B cell (primary cell): Measurements from ENCODE around the gene MMP12. TPM values are rescaled to one million over a fixed set of nuclear protein-coding genes. Genes with fewer than 3 reads are reported as not detected.

Experiments
- ATAC-seq: fragments of 200-7000 bp; cut with Tn5 transposase; one replicate; pipeline ENCODE4 v1.10.0; 2021; ENCODE audit warnings: low read depth, mild to moderate bottlenecking, moderate number of reproducible peaks, moderate library complexity
- CTCF ChIA-PET: fragments of 350-600 bp; sonication (Branson Sonifier 250); formaldehyde crosslinking; loops from one replicate; lab custom pipeline; 2021; ENCODE audit warnings: antibody characterized with exemption, inconsistent platforms; lab: Charles Lee
- POLR2A ChIA-PET: fragments of 350-600 bp; sonication (Branson Sonifier 250); formaldehyde crosslinking; loops from one replicate; lab custom pipeline; 2021; ENCODE audit warnings: antibody characterized with exemption; lab: Charles Lee
- DNase-seq: peaks from one replicate; pipeline ENCODE4 v3.0.0; 2013
- H2AFZ ChIP-seq: 2 replicates; pipeline ENCODE4 v1.6.1; 2012; ENCODE audit warnings: mild to moderate bottlenecking, low read depth, low read length; ENCODE audit not compliant: insufficient read depth, poor library complexity, severe bottlenecking
- H3K27ac ChIP-seq, 2 donors: 1 replicate in 1 of 2; 2 replicates in 1 of 2; pipeline ENCODE4 v1.5.1; 2012 to 2013; ENCODE audit warnings: low read length in 2 of 2, mild to moderate bottlenecking in 2 of 2, moderate library complexity in 1 of 2
- H3K27me3 ChIP-seq, 4 experiments: fragments of 200-600 bp in 1 of 4; sonication (generic) in 1 of 4; replicated peaks in 1 of 4; 1 replicate in 2 of 4; 2 replicates in 2 of 4; pipeline versions ENCODE4 v1.6.1 to v1.7.0; 2013 to 2016; ENCODE audit warnings: low read length in 3 of 4, mild to moderate bottlenecking in 2 of 4, mixed read lengths in 1 of 4, moderate library complexity in 1 of 4; ENCODE audit not compliant: insufficient read depth in 4 of 4, control insufficient read depth in 3 of 4; ENCODE audit errors: control extremely low read depth in 1 of 4
- H3K36me3 ChIP-seq, 2 experiments: replicated peaks in 1 of 2; 1 replicate in 1 of 2; 2 replicates in 1 of 2; pipeline versions ENCODE4 v1.6.1 to v1.7.1; 2013; ENCODE audit warnings: low read length in 1 of 2; ENCODE audit not compliant: insufficient read depth in 2 of 2, control insufficient read depth in 1 of 2; ENCODE audit errors: control extremely low read depth in 1 of 2, extremely low read depth in 1 of 2
- H3K4me1 ChIP-seq, 2 donors: fragments of 200-600 bp in 1 of 2; sonication (generic) in 1 of 2; 1 replicate in 1 of 2; 2 replicates in 1 of 2; pipeline versions ENCODE4 v1.5.1 to v1.6.1; 2013 to 2017; ENCODE audit warnings: low read length in 2 of 2; ENCODE audit not compliant: control insufficient read depth in 2 of 2, insufficient read depth in 2 of 2
- H3K4me2 ChIP-seq: replicated peaks from 2 replicates; pipeline ENCODE3; 2012; ENCODE audit warnings: mild to moderate bottlenecking, low read depth, low read length; ENCODE audit not compliant: poor library complexity, severe bottlenecking
- H3K4me3 ChIP-seq, 5 experiments: fragments of 200-600 bp in 1 of 5; sonication (generic) in 1 of 5; 1 replicate in 3 of 5; 2 replicates in 2 of 5; pipeline versions ENCODE4 v1.5.1 to v1.7.0; 2011 to 2016; ENCODE audit warnings: low read length in 4 of 5, mild to moderate bottlenecking in 4 of 5, low read depth in 2 of 5, control low read depth in 1 of 5, moderate library complexity in 1 of 5; ENCODE audit not compliant: insufficient read depth in 1 of 5; ENCODE audit errors: control extremely low read depth in 1 of 5, extremely low read depth in 1 of 5
- H3K79me2 ChIP-seq: fragments of 200-600 bp; sonication (generic); one replicate; pipeline ENCODE4 v1.6.0; 2016; ENCODE audit warnings: low read length; ENCODE audit not compliant: control insufficient read depth, insufficient read depth
- H3K9ac ChIP-seq: fragments of 200-600 bp; sonication (generic); 2 replicates; pipeline ENCODE4 v1.6.1; 2017; ENCODE audit warnings: mild to moderate bottlenecking, low read length, moderate library complexity
- H3K9me3 ChIP-seq, 3 donors: one replicate each; pipeline versions ENCODE4 v1.6.1 to v1.7.1; 2013; ENCODE audit warnings: low read length in 2 of 3; ENCODE audit not compliant: control insufficient read depth in 2 of 3, insufficient read depth in 1 of 3; ENCODE audit errors: control extremely low read depth in 1 of 3
- H4K20me1 ChIP-seq: 2 replicates; pipeline ENCODE4 v1.6.0; 2012; ENCODE audit warnings: mild to moderate bottlenecking, low read length; ENCODE audit not compliant: insufficient read depth, control insufficient read depth, poor library complexity, severe bottlenecking
- H3K27ac Mint-ChIP-seq: one replicate; pipeline ENCODE4 v1.8.0; 2021; ENCODE audit warnings: mixed read lengths
- H3K27me3 Mint-ChIP-seq: one replicate; pipeline ENCODE4 v1.8.0; 2021; ENCODE audit warnings: mixed read lengths
- H3K4me1 Mint-ChIP-seq: one replicate; pipeline ENCODE4 v1.8.0; 2021; ENCODE audit warnings: mixed read lengths
- H3K4me3 Mint-ChIP-seq: one replicate; pipeline ENCODE4 v1.8.0; 2021; ENCODE audit warnings: mixed read lengths
- H3K9me3 Mint-ChIP-seq: one replicate; pipeline ENCODE4 v1.8.0; 2022; ENCODE audit warnings: mixed read lengths; ENCODE audit not compliant: insufficient read depth
- CTCF ChIP-seq: fragments of 200-600 bp; IDR thresholded peaks from one replicate; pipeline ENCODE4 v1.8.0; 2022; ENCODE audit warnings: antibody characterized with exemption, mild to moderate bottlenecking
- EZH2 ChIP-seq: IDR thresholded peaks from 2 replicates; pipeline ENCODE4 v1.6.1; 2012; ENCODE audit warnings: borderline replicate concordance, low read depth, mild to moderate bottlenecking, moderate library complexity, low read length; ENCODE audit not compliant: insufficient read depth, poor library complexity, severe bottlenecking
- WGBS: methylation state at CpG from one replicate; pipeline ENCODE4 v1.1.5; 2013; ENCODE audit warnings: missing lambda C conversion rate; ENCODE audit not compliant: insufficient coverage; 5-methylcytosine and 5-hydroxymethylcytosine counted together
- intact Hi-C: fragments of 100-400 bp; cut with micrococcal nuclease; formaldehyde crosslinking; loops from one replicate; pipeline ENCODE4 v1.10.0; 2022
- polyA plus RNA-seq: library from polyadenylated mRNA; depleted of rRNA; stranded (reverse); fragments of >200 nt; gene quantifications from 2 replicates; pipeline ENCODE4 v1.2.3, GENCODE V29; 2012
- total RNA-seq, 2 donors: library from RNA; stranded (reverse); fragments of 120-200 nt in 1 of 2; gene quantifications; 1 replicate in 1 of 2; 2 replicates in 1 of 2; pipeline versions ENCODE4 v1.2.3 to v1.2.4, GENCODE V29; 2013 to 2022

Gene MMP12
- total and polyA plus RNA-seq, 2 donors (not counting 1 experiment from before 2014, with no cell fraction given), result not detected

GRCh38 chr11:102832612-102833011 lies 42.2 kb downstream of the MMP12 start:
- Histone ChIP-seq H3K27me3 (peaks cover 0 to 11% (median 0%) of the 10 kb centered on the region in 4 experiments), H3K4me3 (no peak overlapping the region), H3K4me2 (no peak overlapping the region), H3K9ac (no peak overlapping the region), H2AFZ (no peak overlapping the region), H3K9me3 (peaks cover 0 to 4% (median 0%) of the 10 kb centered on the region in 3 donors), H3K27ac (no peak overlapping the region), H3K79me2 (no peaks in the 10 kb centered on the region), H4K20me1 (no peaks in the 10 kb centered on the region), H3K4me1 (no peaks in the 10 kb centered on the region), H3K36me3 (no peaks in the 10 kb centered on the region)
- no peak overlapping the region for H3K4me3 Mint-ChIP-seq
- H3K27me3 Mint-ChIP-seq, result peaks cover 37% of the 10 kb centered on the region
- no peak overlapping the region for H3K27ac Mint-ChIP-seq
- ChIA-PET POLR2A (no interaction called here), CTCF (no interaction called here)
- intact Hi-C loops, result no loop called here
- TF ChIP-seq CTCF (no peak), EZH2 (no peak)
- H3K9me3 Mint-ChIP-seq, result no peaks in the 10 kb centered on the region
- H3K4me1 Mint-ChIP-seq, result peaks cover 2% of the 10 kb centered on the region
- WGBS, result 100% methylated on average over 1 of the region's 7 CpGs
- ATAC-seq, result no peak
- DNase-seq, result no peak

- ChIA-PET POLR2A (no interaction called here), CTCF (no interaction called here)
- Mint-ChIP-seq H3K4me1 (peaks cover 2% of the 10 kb centered on the region), H3K4me3 (no peak overlapping the region), H3K27ac (no peak overlapping the region), H3K9me3 (no peaks in the 10 kb centered on the region), H3K27me3 (peaks cover 44% of the 10 kb centered on the region)
- H3K9ac ChIP-seq, result no peak overlapping the region
- H3K27me3 ChIP-seq, result peaks cover 0 to 11% (median 0%) of the 10 kb centered on the region in 4 experiments
- no peaks in the 10 kb centered on the region for H4K20me1 ChIP-seq
- no peak overlapping the region for H3K4me2 ChIP-seq
- no peaks in the 10 kb centered on the region for H3K36me3 ChIP-seq
- DNase-seq (no peak), ATAC-seq (no peak)
- no peaks in the 10 kb centered on the region for H3K79me2 ChIP-seq
- no peaks in the 10 kb centered on the region for H3K4me1 ChIP-seq
- no peak overlapping the region for H3K27ac ChIP-seq
- H3K4me3 ChIP-seq, result no peak overlapping the region
- 43% methylated on average over 31 of the region's 38 CpGs for WGBS
- peaks cover 0 to 4% (median 0%) of the 10 kb centered on the region in 3 donors for H3K9me3 ChIP-seq
- H2AFZ ChIP-seq, result peak overlapping the region; percentile 33
- no peak for TF ChIP-seq EZH2
- no peak for TF ChIP-seq CTCF
- intact Hi-C loops, result no loop called here
Observed at GRCh38 chr11:102831489-102832440, 43.0 kb downstream of the MMP12 start.
